ENCODE measurements around the gene USP6.
"Not testable (repeated sequence)": the region's sequence is repeated elsewhere in the genome, so short reads cannot be mapped to it uniquely, and the experiment has no call there.

The USP6 gene

DNA sequence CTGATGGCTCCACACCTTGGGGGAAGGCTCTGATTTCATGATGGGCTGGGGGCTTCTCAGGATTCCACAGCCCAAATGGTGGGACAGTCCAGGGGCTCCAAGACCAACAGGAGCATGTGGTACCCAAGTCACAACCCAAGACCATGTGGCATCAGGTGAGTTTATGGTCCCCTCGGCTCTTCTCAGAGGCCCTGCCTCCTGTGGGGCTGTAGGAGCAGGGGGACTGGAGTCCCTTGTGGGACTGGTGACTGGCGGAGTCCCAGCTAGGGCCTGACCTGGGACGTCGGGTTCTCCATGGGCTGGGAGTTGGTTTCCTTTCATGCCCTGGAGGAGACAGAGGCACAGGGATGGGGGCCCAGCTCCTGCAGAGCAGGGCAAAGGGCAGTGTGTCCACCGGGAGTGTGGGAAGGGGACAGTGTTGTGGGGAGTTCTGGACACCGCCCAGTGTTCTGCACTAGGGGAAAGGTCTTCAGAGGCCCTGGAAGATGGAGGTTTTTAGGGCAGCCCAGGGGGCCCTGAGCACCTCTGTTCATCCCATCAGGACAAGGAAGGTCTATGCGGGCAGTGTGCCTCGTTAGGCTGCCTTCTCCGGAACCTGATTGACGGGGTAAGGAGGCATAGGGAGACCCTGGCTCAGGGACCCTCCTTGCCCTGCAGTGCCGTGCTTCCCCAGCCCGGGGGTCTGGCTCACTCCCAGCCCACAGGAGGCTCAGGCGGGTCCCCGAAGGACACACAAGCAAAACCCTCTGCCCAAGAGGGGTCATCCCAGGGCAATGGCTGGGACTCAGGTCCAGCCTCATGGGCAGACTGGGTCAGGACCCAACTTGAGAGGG lies 21.0 kb downstream of the USP6 start:
- DNase-seq, result not testable (repeated sequence)

DNA sequence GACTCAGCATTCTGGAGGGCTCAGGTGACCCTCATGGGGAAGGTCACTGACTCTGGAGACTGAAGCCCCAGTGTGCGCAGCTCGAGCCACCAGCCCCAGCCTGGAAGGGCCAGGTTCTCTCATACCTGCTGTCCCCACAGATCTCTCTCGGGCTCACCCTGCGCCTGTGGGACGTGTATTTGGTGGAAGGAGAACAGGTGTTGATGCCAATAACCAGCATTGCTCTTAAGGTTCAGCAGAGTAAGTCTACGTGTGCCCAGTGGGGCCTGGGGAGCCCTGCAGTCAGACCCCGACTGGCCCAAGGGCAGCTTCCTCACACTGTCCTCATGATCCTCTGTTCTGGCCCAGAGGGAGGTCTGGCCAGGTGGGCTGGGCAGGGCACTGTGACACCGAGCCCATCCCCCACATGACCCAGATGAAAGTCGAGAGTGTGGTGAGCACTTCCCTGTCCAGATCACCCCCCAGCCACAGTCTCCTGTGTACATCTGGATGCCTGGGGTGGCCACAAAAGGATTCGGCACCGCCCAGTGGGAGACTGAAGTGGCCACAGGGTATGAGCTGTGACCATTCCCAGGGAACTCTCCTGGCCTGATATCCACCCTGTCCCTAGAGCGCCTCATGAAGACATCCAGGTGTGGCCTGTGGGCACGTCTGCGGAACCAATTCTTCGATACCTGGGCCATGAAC lies 21.8 kb downstream of the USP6 start:
- DNase-seq, result not testable (repeated sequence)

DNA sequence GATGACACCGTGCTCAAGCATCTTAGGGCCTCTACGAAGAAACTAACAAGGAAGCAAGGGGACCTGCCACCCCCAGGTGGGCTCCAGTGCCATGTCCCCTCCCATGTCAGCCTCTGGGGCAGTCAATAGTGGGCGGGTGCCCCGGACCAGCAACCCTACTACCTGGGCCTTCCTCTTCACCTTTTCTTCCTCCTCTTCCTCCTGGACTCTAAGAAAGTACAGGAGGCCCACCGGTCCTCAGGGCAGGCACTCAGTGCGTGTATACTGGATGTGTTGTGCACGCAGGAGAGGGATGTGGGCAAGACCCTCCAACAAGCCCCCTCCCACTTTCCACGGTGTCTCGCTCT lies 22.3 kb downstream of the USP6 start:
- DNase-seq, result not testable (repeated sequence)

DNA sequence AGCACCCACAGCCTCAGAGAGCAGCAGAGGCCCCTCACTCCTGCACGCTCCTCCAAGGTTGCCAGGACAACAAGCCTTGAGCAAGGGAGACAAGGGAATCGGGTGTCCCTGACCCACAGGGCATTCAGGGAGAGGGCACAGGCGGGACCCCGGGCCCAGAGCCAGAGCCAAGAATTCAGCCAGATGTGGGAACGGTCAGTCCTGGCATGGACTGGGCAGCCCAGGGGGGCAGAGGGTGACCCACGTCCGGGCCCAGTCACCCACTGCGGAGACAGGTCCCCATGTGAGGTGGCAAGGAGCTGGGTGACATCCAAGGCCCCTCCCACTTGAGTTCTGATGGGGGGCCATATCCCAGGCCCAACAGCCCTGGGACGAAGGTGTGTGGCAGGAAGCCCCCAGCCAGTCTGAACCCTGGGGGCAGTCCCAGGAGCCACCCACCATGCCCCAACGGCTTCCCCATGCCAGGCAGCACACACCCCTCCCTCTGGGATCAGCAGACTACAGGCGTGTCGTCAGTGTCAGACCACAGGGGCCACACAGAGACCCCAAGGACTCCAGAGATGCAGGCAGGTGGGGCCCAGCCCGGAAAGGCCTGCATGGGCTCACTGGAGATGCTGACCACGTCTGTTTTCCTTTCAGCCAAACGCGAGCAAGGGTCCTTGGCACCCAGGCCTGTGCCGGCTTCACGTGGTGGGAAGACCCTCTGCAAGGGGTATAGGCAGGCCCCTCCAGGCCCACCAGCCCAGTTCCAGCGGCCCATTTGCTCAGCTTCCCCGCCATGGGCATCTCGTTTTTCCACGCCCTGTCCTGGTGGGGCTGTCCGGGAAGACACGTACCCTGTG lies 23.0 kb downstream of the USP6 start:
- no peak for DNase-seq

DNA sequence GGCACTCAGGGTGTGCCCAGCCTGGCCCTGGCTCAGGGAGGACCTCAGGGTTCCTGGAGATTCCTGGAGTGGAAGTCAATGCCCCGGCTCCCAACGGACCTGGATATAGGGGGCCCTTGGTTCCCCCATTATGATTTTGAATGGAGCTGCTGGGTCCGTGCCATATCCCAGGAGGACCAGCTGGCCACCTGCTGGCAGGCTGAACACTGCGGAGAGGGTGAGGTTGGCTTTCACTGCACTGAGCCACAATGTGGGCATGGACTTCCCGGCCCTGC lies 23.6 kb downstream of the USP6 start:
- DNase-seq, result no peak

DNA sequence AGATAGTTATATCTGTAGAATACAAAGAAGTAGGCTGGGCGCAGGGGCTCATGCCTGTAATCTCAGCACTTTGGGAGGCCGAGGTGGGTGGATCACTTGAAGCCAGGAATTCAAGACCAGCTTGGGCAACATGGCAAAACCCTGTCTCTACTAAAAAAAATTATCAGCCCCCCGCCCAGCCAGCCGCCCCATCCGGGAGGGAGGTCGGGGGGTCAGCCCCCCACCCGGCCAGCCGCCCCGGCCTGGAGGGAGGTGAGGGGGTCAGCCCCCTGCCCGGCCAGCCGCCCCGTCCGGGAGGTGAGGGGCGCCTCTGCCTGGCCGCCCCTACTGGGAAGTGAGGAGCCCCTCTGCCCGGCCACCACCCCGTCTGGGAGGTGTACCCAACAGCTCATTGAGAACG lies 27.0 kb downstream of the USP6 start:
- DNase-seq, result not testable (repeated sequence)

DNA sequence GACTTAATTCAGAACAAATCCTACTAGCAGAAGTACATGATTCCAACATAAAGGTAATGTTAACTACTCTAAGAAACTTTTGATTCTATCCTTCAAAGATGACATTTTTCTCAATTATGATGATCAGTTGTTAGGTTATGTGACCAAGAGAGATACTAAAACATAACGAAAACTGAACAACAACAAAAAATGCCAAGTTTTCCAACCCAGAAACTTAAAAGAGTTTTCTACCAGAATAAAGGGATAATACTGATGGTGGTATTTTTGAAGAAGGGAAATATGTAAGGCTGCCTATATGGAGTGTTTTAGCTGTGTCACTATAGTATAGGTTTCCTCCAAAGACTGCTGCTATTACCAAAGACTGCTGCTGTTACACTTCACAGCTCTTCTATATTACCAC lies 30.3 kb downstream of the USP6 start:
- not testable (repeated sequence) for DNase-seq

DNA sequence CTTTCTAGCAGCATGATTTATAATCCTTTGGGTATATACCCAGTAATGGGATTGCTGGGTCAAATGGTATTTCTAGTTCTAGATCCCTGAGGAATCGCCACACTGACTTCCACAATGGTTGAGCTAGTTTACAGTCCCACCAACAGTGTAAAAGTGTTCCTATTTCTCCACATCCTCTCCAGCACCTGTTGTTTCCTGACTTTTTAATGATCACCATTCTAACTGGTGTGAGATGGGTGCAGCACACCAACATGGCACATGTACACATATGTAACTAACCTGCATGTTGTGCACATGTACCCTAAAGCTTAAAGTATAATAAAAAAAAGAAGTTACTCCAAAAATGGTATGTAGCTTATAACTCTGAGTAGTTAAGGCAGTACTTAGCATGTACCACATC lies 44.9 kb downstream of the USP6 start:
- not testable (repeated sequence) for DNase-seq

DNA sequence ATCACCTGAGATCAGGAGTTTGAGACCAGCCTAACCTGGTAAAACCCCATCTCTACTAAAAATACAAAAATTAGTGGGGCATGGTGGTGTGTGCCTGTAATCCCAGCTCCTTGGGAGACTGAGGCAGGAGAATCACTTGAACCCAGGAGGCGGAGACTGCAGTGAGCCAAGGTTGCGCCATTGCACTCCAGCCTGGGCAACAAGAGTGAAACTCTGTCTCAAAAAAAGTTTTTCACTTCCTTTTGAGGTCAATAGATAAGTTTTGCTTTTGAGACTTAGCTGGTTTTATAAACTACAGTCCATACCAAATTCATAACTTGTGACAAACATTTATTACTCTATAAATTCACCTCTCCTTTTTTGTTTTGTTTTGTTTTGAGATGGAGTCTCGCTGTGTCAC lies 46.0 kb downstream of the USP6 start:
- DNase-seq, result not testable (repeated sequence)

DNA sequence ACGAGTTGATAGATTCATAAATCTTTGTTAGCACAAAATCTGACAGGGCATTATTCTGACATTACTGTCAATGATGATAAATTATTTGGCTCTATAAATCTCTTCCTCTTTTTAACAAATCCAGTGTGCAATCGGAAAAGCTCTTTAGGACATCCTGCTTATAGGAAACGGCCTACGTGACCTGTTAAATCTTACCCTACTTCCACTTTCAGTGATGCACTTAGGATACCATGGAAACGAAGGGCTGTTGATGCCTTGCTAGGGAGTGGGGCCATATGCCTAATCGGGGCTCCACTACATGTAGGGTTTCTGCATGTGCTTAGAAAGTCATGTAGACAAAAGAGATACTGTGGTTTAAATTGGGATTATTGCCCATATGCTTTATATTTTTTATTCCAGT lies 48.6 kb downstream of the USP6 start:
- no peak for DNase-seq

DNA sequence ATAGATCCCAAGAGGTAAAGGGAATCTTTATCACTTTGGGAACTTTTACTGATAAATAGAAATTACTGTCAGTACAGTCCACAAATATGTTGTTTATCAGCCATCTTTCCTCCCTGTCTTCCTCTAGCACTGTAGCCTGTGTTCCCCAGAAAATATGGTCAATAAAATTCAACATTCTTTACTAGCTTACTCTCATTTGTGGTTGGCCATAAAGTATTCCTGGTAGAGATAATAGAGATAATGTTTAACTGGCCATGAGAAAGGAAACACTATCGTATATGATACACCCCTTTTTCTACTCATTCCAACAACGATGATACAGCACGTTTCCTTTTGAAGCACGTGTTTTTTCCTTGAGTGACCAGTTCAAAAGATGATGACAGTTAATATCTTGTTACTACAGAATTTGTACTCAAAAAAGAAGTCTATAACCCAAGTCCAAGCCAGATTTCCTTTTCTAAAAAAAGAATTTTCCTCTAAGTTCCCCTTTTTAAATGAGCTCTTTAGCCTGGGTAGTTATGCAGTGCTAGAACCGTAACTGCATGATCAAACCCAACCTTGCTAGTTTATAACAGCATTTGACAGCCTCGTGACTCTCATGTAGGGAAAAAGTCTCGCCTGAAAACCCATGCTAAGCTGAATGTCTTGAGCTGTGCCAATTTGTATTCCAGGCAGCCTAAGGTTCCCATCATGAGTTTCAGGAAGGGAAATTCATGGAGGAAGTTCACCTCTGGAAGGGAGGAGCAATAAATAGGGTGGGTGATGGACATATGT lies 50.1 kb downstream of the USP6 start:
- DNase-seq, result not testable (repeated sequence)

DNA sequence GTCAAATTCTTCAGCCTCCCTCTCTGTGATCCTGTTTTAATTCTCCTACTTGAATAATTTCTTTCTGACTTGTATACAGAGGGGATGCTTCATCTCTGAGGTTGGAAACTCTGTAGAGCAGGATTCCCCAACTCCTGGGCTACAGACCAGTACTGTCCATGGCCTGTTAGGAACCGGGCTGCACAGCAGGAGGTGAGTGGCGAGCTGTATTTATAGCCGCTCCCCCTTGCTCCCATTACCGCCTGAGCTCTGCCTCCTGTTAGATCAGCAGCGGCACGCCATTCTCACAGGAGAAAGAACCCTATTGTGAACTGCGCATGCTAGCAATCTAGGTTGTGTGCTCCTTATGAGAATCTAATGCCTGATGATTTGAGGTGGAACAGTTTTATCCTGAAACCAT lies 59.2 kb downstream of the USP6 start:
- not testable (repeated sequence) for DNase-seq

DNA sequence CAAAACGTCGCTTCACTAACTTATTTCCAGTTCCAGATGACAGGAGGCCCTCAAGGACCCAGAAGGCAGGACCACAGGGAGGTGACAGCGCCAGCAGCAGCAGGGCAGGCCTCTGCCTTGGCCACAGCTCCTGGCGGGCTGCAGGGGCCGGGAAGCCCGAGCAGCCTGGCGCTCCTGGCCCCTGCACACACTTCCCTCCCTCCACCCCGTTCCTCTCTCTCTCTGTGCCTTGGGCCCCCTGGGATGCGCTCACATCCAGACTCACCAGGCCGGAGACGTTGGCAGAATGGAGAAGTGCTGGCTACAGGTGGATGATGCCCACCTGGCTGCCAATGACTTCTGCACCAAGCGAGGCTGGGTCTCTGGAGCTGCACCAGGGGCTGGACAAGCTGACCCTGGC lies 63.2 kb downstream of the USP6 start:
- no peak for DNase-seq

DNA sequence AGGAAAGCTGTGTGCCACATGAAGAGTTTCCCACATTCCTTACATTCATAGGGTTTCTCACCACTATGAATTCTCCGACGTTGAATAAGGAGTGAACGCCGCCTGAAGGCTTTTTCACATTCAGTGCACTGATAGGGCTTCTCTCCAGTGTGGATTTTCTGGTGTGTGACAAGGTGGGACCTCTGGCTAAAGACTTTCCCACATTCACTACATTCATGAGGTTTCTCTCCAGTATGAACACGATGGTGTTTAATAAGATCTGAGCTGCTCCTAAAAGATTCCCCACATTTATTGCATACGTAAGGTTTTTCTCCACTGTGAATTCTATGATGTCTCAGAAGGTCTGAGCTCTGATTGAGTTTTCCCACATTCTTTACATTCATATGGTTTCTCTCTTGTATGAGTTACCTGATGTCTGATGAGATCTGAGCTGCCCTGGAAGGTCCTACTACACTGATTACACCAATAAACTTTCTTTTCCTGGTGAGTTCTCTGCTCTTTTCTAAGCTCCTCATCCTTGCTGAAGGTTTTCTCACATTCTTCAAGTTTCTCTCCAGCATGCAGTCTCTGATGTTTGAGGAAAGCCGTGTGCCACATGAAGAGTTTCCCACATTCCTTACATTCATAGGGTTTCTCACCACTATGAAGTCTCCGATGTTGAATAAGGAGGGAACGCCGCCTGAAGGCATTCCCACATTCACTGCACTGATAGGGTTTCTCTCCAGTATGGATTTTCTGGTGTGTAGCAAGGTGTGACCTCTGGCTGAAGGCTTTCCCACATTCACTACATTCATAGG lies 65.9 kb downstream of the USP6 start:
- DNase-seq, result no peak

DNA sequence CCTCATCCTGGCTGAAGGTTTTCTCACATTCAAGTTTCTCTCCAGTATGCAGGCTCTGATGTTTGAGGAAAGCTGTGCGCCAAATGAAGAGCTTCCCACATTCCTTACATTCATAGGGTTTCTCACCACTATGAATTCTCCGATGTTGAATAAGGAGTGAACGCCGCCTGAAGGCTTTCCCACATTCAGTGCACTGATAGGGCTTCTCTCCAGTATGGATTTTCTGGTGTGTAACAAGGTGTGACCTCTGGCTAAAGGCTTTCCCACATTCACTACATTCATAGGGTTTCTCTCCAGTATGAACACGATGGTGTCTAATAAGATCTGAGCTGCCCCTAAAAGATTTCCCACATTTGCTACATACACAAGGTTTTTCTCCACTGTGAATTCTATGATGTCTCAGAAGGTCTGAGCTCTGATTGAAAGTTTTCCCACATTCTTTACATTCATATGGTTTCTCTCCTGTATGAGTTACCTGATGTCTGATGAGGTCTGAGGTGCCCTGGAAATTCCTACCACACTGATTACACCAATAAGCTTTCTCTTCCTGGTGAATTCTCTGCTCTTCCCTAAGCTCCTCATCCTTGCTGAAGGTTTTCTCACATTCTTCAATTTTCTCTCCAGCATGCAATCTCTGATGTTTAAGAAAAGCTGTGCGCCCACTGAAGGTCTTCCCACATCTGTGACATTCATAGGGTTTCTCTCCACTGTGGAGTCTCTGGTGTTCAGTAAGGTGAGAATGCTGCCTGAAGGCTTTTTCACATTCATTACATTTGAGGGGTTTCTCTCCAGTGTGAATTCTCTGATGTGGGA lies 67.0 kb downstream of the USP6 start:
- DNase-seq, result no peak

DNA sequence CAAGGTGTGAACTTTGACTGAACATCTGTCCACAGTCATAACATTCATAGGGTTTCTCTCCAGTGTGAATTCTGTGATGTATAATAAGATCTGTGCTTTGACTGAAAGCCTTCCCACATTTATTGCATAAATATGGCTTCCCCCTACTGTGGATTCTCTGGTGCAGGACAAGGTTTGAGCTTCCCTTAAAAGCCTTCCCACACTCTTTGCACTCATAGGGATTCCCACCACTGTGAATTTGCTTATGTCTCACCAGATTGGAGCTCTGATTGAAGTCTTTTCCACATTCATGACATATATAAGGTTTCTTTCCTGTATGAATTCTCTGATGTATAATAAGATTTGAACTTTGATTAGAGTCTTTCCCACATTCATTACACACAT lies 67.6 kb downstream of the USP6 start:
- DNase-seq, result no peak

DNA sequence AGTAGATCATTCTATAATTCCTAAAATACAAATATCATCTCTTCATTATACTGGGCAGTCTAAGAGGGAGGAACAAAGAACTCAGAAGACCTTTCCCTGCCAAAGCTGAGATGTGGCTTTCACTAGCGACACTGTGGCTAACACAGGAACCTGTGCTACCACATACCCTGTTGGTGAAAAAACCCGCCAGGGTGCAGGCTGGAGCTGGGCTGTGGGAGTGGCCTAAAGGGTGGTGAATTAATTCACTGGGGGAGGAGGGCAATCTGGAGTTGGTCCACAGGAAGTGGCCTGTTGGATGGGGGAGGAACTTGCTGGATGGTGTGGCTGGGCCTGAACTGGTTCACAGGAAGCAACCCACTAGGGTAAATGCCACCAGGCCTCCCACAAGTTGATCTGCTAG lies 68.5 kb downstream of the USP6 start:
- DNase-seq, result no peak

DNA sequence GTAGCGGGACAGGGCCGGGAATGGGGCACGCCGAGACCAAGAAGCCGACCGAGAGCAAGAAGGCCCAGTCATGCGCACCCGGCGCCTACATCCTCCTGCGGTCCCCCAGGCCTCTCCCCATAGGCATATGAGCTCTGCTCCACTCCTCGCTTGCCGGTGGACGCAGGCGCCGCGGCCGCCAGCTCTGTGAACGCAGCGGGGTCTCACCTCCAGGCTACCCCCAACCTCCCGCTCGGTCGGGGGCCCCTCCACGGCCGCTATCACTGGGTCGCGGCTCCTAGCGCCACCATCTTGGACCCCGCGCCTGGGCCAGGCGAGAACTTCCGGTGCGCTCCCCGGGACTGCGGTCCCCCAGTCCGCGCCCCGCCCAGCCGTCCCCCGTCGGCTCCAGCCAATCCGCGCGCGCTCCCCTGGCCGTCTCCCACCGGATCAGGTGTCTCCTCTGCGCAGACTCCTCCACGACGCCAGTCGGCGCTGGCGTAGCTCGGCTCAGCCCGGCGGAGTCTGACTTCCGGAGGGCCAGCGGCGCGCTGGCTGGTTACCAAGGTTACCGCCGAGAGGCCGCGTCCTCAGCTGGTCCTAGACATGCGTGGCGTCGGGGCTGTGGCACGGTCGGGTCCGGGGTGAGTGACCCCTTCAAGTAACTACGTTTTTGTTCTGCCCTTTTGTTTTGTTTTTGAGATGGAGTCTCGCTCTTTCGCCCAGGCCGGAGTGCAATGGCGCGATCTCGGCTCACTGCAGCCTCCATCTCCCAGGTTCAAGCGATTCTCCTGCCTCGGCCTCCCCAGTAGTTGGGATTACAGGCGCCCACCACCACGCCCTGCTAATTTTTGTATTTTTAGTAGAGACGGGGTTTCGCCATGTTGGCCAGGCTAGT lies 75.9 kb downstream of the USP6 start, which contains the start of gene ZNF594:
Gene ZNF594, minus strand, starts transcription at position 328 of the 877 bp plus-strand sequence. CDS start 7,612 bp downstream, outside the sequence.
- no peak for DNase-seq

DNA sequence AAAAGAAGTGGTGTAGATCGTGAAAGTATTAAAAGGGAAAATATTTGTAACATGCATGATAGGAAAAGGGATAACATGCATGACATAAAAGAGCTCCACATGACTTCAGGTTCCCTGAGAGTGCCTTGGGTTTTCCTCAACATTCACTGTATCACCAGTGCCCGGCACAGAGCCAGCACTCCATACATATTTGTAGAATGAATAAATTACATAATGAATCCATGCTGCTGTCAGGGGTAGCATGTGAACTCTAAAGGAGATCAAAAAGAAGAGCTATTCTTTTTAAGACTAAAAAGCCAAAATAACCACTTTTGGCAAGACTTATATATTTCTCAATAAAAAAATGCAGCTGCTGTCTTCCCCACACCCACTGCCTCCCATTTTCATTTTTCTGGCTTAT lies 78.5 kb downstream of the USP6 start:
- no peak for DNase-seq

DNA sequence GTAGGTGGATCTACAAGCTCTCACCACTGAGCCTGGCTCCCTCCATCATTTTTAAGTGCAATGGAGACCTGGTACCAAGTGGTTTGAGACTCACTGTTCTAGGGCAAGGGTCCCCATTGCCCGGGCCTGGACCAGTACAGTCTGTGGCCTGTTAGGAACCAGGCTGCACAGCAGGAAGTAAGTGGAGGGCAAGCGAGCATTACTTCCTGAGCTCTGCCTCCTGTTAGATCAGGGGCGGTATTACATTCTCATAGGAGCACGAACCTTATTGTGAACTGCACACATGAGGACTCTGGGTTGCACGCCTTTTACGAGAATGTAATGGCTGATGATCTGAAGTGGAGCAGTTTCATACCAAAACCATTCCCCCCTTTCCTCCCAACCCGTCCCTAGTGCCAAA lies 82.6 kb downstream of the USP6 start:
- DNase-seq, result no peak

Measured in cortex of kidney (tissue), 1 donor.